ENCODE results near the gene BIRC2. TPM values are rescaled to one million over a fixed set of nuclear protein-coding genes. Genes with fewer than 3 reads are reported as not detected.

BIRC2 gene
- polyA plus RNA-seq, 1 experiment, result 34.5 TPM

DNA sequence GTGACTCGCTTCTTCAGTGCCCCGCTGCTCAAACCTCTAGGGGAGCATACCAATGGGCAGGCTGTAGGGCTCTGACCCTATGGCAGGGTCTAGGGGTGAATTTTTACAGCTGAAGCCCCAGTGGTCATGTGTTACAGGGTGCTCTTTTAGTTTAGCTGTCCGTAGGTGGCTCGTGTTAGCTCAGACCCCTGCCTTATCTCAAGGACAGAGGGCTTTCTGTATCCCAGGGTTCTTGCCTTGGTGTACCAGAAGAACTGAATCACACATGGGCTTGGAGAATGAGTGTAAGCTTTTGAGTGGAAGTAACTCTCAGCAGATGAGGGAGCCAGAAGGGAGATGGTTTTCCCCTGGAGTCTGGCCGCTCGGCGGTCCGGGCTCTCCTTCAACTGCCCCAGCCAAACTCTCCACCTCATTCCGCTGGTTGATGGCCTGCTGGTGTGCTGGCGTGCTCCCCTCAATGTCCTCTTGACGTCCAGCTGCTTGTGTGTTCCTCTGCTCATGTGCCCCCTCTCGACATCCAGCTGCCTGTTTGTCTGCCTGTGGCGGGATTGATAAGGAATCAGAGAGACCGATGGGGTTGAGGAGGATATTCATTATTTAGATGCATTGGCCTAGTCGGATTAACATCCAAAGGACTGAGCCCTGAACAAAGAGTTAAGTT lies 37.5 kb downstream of the BIRC2 start:
- TF ChIP-seq, protein P1, sequence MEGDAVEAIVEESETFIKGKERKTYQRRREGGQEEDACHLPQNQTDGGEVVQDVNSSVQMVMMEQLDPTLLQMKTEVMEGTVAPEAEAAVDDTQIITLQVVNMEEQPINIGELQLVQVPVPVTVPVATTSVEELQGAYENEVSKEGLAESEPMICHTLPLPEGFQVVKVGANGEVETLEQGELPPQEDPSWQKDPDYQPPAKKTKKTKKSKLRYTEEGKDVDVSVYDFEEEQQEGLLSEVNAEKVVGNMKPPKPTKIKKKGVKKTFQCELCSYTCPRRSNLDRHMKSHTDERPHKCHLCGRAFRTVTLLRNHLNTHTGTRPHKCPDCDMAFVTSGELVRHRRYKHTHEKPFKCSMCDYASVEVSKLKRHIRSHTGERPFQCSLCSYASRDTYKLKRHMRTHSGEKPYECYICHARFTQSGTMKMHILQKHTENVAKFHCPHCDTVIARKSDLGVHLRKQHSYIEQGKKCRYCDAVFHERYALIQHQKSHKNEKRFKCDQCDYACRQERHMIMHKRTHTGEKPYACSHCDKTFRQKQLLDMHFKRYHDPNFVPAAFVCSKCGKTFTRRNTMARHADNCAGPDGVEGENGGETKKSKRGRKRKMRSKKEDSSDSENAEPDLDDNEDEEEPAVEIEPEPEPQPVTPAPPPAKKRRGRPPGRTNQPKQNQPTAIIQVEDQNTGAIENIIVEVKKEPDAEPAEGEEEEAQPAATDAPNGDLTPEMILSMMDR (IDR thresholded peaks at IDR 0.05; ENCODE audit: insufficient read depth, low read depth, low read length), result no peak
- no peak overlapping the region for H3K4me3 ChIP-seq (ENCODE audit: low read depth, low read length)
- CTCF ChIA-PET, result interaction anchor here (3.8 kb wide), 1 partner anchor 7 kb away, joined by 28 read pairs; no protein-coding TSS in a partner anchor
- H3K36me3 ChIP-seq (ENCODE audit: control insufficient read depth, insufficient read depth, low read length), result peaks cover 3% of the 10 kb centered on the region; the same call in 1 of the 2 replicates
- POLR2A ChIA-PET, result no interaction called here
- no peaks in the 10 kb centered on the region for H3K27me3 ChIP-seq (ENCODE audit: control insufficient read depth, insufficient read depth, low read length)
- DNase-seq (ENCODE audit: low read depth), result no peak

DNA sequence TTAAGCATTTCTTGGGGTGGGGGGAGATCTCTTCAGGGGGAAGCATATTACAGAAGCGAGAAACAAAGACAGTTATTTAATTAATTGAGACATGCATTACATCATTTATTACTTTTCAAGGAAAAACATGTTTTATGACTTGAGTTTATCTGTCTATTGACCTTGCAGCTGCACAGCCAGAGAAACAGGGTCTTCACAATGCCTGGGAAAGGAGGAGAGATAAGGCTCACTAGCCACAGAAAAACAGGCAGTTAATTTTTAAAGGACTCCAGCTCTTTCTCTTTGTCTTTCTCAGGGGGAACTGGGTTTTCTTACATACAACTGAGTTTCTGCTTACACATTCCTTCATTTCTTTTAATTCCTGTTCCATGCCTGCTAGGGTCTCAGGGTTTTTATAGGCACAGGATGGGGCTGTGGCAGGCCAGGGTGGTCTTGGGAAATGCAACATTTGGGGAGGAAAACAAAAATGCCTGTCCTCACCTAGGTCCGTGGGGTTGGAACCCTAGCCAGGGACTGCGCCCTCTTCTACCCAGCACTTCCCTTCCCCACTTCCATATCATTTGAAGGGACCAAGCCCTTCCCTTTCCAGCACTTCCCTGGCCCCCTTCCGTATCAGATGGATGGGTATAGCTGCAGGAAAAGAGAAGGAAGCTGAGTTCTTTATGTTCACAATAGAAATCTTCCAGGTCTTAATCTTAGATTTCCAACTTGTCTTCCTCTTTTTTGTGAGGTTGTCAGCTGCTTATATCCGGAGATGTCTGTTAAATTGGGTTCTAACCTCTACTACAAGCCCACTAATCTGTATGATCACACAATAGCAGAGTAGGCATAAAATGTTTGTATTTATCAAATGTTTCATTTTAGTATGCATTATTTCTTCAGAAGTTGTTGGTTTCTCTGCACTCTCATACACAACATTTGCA lies 38.3 kb downstream of the BIRC2 start:
- ChIA-PET CTCF (interaction anchor here (0.6 to 0.9 kb wide), 2 partner anchors 12 to 476 kb away, joined by 3 read pairs; no protein-coding TSS in a partner anchor), POLR2A (no interaction called here)
- Histone ChIP-seq H3K36me3 (ENCODE audit: control insufficient read depth, insufficient read depth, low read length) (peaks cover 3% of the 10 kb centered on the region; the same call in 1 of the 2 replicates), H3K4me3 (ENCODE audit: low read depth, low read length) (no peak overlapping the region), H3K27me3 (ENCODE audit: control insufficient read depth, insufficient read depth, low read length) (no peaks in the 10 kb centered on the region)
- no peak for DNase-seq (ENCODE audit: low read depth)
- TF ChIP-seq, protein P1 (IDR thresholded peaks at IDR 0.05; ENCODE audit: insufficient read depth, low read depth, low read length), result no peak

DNA sequence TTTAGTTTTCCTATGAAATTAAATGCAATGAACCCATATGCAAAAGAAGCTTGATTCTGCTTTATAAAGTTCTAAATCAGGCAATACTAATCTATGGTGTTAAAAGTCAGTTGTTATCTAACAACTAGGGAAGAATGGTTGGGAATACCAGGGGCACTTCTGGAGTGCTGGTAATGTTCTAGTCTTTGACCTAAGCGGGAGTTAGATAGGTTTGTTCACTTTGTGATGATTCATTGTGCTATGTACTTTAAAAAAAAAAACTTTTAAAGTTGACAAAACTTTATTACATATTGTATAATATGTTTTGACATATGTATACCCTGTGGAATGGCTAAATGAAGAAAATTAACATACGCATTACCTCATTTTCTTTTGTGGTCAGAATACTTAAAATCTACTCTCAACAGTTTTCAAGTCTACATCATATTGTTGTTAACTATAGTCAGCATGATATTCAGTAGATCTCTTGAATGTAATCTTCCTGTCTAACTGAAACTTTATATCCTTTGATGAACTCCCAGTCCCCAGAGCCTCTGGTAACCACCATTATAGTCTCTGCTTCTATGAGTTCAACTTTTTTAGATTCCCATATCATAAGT lies 39.2 kb downstream of the BIRC2 start:
- CTCF ChIA-PET, result interaction anchor here (0.6 to 0.9 kb wide), 2 partner anchors 11 to 476 kb away, joined by 3 read pairs; no protein-coding TSS in a partner anchor
- POLR2A ChIA-PET, result no interaction called here
- H3K4me3 ChIP-seq (ENCODE audit: low read depth, low read length), result no peak overlapping the region
- DNase-seq (ENCODE audit: low read depth), result no peak
- H3K36me3 ChIP-seq (ENCODE audit: control insufficient read depth, insufficient read depth, low read length), result peaks cover 2% of the 10 kb centered on the region
- H3K27me3 ChIP-seq (ENCODE audit: control insufficient read depth, insufficient read depth, low read length), result no peaks in the 10 kb centered on the region
- TF ChIP-seq, protein P1 (IDR thresholded peaks at IDR 0.05; ENCODE audit: insufficient read depth, low read depth, low read length), result no peak

DNA sequence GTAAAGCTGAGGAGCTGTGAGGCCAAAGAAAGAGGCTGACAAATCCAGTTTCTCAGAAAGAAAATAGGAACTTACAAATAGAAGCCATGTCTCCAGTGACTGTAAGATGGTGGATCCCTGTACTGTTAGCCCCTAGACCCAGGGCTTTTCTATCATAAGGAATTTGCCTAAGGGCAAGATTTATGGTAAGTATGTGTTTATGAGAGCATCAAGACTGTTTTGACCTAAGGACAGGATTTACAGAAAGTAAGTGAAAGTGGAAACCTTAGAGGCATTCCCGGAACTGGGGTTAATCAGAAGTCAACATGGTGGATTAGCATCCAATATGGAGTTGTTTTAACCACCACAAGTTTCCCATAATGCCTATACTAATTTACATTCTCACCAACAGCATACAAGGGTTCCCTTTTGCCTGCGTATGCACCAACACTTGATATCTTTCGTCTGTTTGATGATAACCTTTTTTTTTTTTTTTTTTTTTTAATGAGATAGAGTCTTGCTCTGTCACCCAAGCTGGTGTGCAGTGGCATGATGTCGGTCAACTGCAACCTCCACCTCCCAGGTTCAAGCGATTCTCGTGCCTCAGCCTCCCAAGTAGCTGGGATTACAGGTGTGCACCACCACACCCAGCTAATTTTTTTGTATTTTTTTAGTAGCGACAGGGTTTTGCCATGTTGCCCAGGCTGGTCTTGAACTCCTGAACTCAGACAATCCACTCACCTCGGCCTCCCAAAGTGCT lies 40.2 kb downstream of the BIRC2 start:
- no peak overlapping the region for H3K4me3 ChIP-seq (ENCODE audit: low read depth, low read length)
- peaks cover 4% of the 10 kb centered on the region for H3K36me3 ChIP-seq (ENCODE audit: control insufficient read depth, insufficient read depth, low read length)
- TF ChIP-seq, protein P1 (IDR thresholded peaks at IDR 0.05; ENCODE audit: insufficient read depth, low read depth, low read length), result no peak
- ChIA-PET POLR2A (no interaction called here), CTCF (no interaction called here)
- DNase-seq (ENCODE audit: low read depth), result no peak
- no peaks in the 10 kb centered on the region for H3K27me3 ChIP-seq (ENCODE audit: control insufficient read depth, insufficient read depth, low read length)
